ENCODE results near the gene UGT1A8. TPM values are rescaled to one million over a fixed set of nuclear protein-coding genes. Genes with fewer than 3 reads are reported as not detected.

Gene UGT1A8
- total RNA-seq, 2 donors from 2014 or later, result 15.9 to 16.8 TPM

- no peak overlapping the region for H3K27ac ChIP-seq
- no peaks in the 10 kb centered on the region for H3K27me3 ChIP-seq
- no peaks in the 10 kb centered on the region for H3K36me3 ChIP-seq
- intact Hi-C loops (cut with DNase I), result no loop called here
- H3K9me3 ChIP-seq, result no peaks in the 10 kb centered on the region
- no peaks in the 10 kb centered on the region for H3K4me1 ChIP-seq
- TF ChIP-seq, protein P1, sequence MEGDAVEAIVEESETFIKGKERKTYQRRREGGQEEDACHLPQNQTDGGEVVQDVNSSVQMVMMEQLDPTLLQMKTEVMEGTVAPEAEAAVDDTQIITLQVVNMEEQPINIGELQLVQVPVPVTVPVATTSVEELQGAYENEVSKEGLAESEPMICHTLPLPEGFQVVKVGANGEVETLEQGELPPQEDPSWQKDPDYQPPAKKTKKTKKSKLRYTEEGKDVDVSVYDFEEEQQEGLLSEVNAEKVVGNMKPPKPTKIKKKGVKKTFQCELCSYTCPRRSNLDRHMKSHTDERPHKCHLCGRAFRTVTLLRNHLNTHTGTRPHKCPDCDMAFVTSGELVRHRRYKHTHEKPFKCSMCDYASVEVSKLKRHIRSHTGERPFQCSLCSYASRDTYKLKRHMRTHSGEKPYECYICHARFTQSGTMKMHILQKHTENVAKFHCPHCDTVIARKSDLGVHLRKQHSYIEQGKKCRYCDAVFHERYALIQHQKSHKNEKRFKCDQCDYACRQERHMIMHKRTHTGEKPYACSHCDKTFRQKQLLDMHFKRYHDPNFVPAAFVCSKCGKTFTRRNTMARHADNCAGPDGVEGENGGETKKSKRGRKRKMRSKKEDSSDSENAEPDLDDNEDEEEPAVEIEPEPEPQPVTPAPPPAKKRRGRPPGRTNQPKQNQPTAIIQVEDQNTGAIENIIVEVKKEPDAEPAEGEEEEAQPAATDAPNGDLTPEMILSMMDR (IDR thresholded peaks at IDR 0.05), result no peak
- DNase-seq, result no peak
- H3K4me3 ChIP-seq, result no peak overlapping the region
- no peak overlapping the region for H3K9ac ChIP-seq (ENCODE audit: low read depth in 2 of 2, low read length in 2 of 2)
Measured at GRCh38 chr2:233807215-233807865, 189.9 kb downstream of the UGT1A8 start.

- TF ChIP-seq, protein P1 (IDR thresholded peaks at IDR 0.05), result no peak
- H3K36me3 ChIP-seq, result no peaks in the 10 kb centered on the region
- H3K4me3 ChIP-seq, result no peak overlapping the region
- no peak overlapping the region for H3K9ac ChIP-seq (ENCODE audit: low read depth in 2 of 2, low read length in 2 of 2)
- H3K27me3 ChIP-seq, result no peaks in the 10 kb centered on the region
- H3K4me1 ChIP-seq, result no peaks in the 10 kb centered on the region
- no peak for DNase-seq
- intact Hi-C loops (cut with DNase I), result no loop called here
- no peaks in the 10 kb centered on the region for H3K9me3 ChIP-seq
- H3K27ac ChIP-seq, result no peak overlapping the region
Measured at GRCh38 chr2:233807966-233808935, 190.8 kb downstream of the UGT1A8 start.

GRCh38 chr2:233810385-233810784 lies 193.0 kb downstream of the UGT1A8 start:
- no peak overlapping the region for H3K9ac ChIP-seq (ENCODE audit: low read depth in 2 of 2, low read length in 2 of 2)
- H3K27me3 ChIP-seq, result no peaks in the 10 kb centered on the region
- intact Hi-C loops (cut with DNase I), result no loop called here
- no peak overlapping the region for H3K4me3 ChIP-seq
- no peak for DNase-seq
- no peaks in the 10 kb centered on the region for H3K4me1 ChIP-seq
- H3K9me3 ChIP-seq, result no peaks in the 10 kb centered on the region
- no peaks in the 10 kb centered on the region for H3K36me3 ChIP-seq
- TF ChIP-seq, protein P1 (IDR thresholded peaks at IDR 0.05), result no peak
- H3K27ac ChIP-seq, result no peak overlapping the region

- intact Hi-C loops (cut with DNase I), result no loop called here
- Histone ChIP-seq H3K27me3 (no peaks in the 10 kb centered on the region), H3K9me3 (no peaks in the 10 kb centered on the region), H3K4me1 (no peaks in the 10 kb centered on the region), H3K36me3 (no peaks in the 10 kb centered on the region), H3K27ac (no peak overlapping the region), H3K4me3 (no peak overlapping the region), H3K9ac (ENCODE audit: low read depth in 2 of 2, low read length in 2 of 2) (no peak overlapping the region)
- TF ChIP-seq, protein P1 (IDR thresholded peaks at IDR 0.05), result no peak
- DNase-seq, result no peak
Measured at GRCh38 chr2:233811087-233811486, 193.7 kb downstream of the UGT1A8 start.

DNA sequence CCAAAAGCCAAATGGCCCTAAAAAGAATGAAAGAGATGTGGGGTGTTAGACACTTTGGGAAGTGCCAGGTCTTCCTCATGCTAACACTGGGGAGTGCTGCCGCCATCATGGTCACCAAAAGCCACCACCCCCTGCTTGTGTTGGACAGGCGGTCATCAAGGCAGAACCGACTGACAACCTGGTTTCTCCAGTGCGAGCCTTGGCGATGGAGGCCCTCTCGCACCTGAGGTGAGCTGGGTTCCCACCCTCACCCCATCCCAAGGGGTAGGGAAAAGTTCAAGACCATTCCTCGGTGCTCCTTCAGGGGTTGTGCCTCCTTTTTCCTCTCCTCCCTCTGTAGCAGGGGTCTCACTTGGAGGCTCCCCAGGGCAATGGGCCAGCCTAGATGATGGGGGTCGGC lies 194.3 kb downstream of the UGT1A8 start:
- intact Hi-C loops (cut with DNase I), result no loop called here
- Histone ChIP-seq H3K4me1 (no peaks in the 10 kb centered on the region), H3K27ac (no peak overlapping the region), H3K9me3 (no peaks in the 10 kb centered on the region), H3K27me3 (no peaks in the 10 kb centered on the region), H3K9ac (ENCODE audit: low read depth in 2 of 2, low read length in 2 of 2) (no peak overlapping the region), H3K36me3 (no peaks in the 10 kb centered on the region), H3K4me3 (no peak overlapping the region)
- DNase-seq, result no peak
- TF ChIP-seq, protein P1 (IDR thresholded peaks at IDR 0.05), result no peak

All from colonic mucosa (tissue), 4 donors.